ENCODE data around the gene NRAS. TPM values are rescaled to one million over a fixed set of nuclear protein-coding genes. Genes with fewer than 3 reads are reported as not detected.
A peak's percentile ranks its signal among the peaks of the same experiment; 100 is the strongest.

Gene NRAS
- polyA plus RNA-seq, 1 of the 3 experiments (the other 2 are of a cell fraction): 15.9 TPM

- POLR2A ChIA-PET: no interaction called here
- Histone ChIP-seq H2AFZ (ENCODE audit: low read depth) (no peak overlapping the region), H3K9ac (no peak overlapping the region), H3K27ac (ENCODE audit: low read depth in 2 of 2, low read length in 1 of 2) (no peak overlapping the region), H3K9me3 (no peaks in the 10 kb centered on the region), H3K9me2 (no peaks in the 10 kb centered on the region), H3K36me3 (replicated peaks in 1 of 2; ENCODE audit: control insufficient read depth in 1 of 2, insufficient read depth in 2 of 2, low read length in 1 of 2) (peaks cover 3 to 12% of the 10 kb centered on the region in 2 experiments), H3K4me3 (ENCODE audit: low read depth in 2 of 2, low read length in 1 of 2) (no peak overlapping the region), H3K4me1 (ENCODE audit: control insufficient read depth in 1 of 2, insufficient read depth in 2 of 2, low read depth in 1 of 2, low read length in 1 of 2) (no peaks in the 10 kb centered on the region), H4K20me1 (ENCODE audit: insufficient read depth) (no peaks in the 10 kb centered on the region), H3K79me2 (ENCODE audit: insufficient read depth) (no peaks in the 10 kb centered on the region), H3F3A (replicated peaks; ENCODE audit: insufficient read depth) (peaks cover 2% of the 10 kb centered on the region), H3K4me2 (no peak overlapping the region), H3K27me3 (ENCODE audit: insufficient read depth) (no peaks in the 10 kb centered on the region)
- CTCF ChIA-PET: no interaction called here
- peak; percentile 8 for DNase-seq
- TF ChIP-seq ZBTB33 (IDR thresholded peaks at IDR 0.05; ENCODE audit: borderline replicate concordance, low read depth) (no peak), CTCF (IDR thresholded peaks at IDR 0.05) (peak; percentile 33; the same call in 1 of the 2 replicates)
- WGBS (ENCODE audit: low lambda C conversion rate): 43% methylated on average over 4 of the region's 4 CpGs
Observed at GRCh38 chr1:114764689-114765088, 48.1 kb upstream of the NRAS start.

DNA sequence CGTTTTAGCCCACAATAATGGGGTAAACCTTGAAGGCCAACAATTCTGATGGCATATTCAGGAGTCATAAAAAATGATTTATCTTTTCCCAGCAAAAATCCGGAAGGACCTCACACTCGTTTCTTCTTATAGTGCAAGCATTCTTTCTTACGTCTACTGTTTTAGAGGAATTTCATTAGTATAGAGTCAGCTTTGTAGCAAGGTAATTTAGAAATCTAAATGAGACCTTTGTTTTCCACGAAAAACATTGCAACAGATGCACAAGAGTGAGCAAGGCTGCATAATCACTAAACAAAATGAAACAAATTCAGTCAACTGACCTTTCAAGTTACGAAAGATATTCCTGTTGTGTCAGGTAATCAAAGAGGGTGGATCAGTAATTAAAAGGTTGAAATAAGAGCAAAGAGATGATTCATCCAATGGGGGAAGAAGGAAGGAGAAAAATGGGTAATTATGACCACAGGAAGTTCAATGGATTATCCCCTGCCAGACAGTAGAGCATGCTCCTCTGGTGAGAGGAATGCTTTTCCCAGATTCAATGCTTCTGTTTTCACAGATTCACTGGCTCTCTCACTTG lies 41.8 kb upstream of the NRAS start:
- no peak for TF ChIP-seq TCF12 (IDR thresholded peaks at IDR 0.05)
- TF ChIP-seq ZBTB33 (IDR thresholded peaks at IDR 0.05; ENCODE audit: borderline replicate concordance, low read depth): no peak
- no peak for TF ChIP-seq CTCF (IDR thresholded peaks at IDR 0.05)
- no peak for TF ChIP-seq GATA2 (CRISPR knock-in tag; IDR thresholded peaks at IDR 0.05)
- TF ChIP-seq, protein P1, sequence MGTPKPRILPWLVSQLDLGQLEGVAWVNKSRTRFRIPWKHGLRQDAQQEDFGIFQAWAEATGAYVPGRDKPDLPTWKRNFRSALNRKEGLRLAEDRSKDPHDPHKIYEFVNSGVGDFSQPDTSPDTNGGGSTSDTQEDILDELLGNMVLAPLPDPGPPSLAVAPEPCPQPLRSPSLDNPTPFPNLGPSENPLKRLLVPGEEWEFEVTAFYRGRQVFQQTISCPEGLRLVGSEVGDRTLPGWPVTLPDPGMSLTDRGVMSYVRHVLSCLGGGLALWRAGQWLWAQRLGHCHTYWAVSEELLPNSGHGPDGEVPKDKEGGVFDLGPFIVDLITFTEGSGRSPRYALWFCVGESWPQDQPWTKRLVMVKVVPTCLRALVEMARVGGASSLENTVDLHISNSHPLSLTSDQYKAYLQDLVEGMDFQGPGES (IDR thresholded peaks at IDR 0.05; ENCODE audit: low read depth, low read length): no peak
- TF ChIP-seq, protein P2, sequence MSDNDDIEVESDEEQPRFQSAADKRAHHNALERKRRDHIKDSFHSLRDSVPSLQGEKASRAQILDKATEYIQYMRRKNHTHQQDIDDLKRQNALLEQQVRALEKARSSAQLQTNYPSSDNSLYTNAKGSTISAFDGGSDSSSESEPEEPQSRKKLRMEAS (IDR thresholded peaks at IDR 0.05; ENCODE audit: low read depth): no peak
- TF ChIP-seq POLR2AphosphoS5 (IDR thresholded peaks at IDR 0.05; ENCODE audit: low read depth, low read length): no peak
- TF ChIP-seq CHD2 (IDR thresholded peaks at IDR 0.05; ENCODE audit: low read length, partially characterized antibody): no peak
- TF ChIP-seq YY1 (IDR thresholded peaks at IDR 0.05; ENCODE audit: low read depth): no peak
- no peak for TF ChIP-seq FOXM1 (IDR thresholded peaks at IDR 0.05; ENCODE audit: low read depth)
- TF ChIP-seq SMC3 (IDR thresholded peaks at IDR 0.05; ENCODE audit: low read depth, low read length): no peak
- H3K9me2 ChIP-seq: no peaks in the 10 kb centered on the region
- WGBS (ENCODE audit: low lambda C conversion rate): 50% methylated on average over 6 of the region's 6 CpGs
- H4K20me1 ChIP-seq (ENCODE audit: insufficient read depth): peaks cover 39% of the 10 kb centered on the region
- H2AFZ ChIP-seq (ENCODE audit: low read depth): peak overlapping the region; percentile 98
- no peaks in the 10 kb centered on the region for H3K9me3 ChIP-seq
- H3K27ac ChIP-seq (ENCODE audit: low read depth in 2 of 2, low read length in 1 of 2): peak overlapping the region; percentile 94 to 99
- POLR2A ChIA-PET: interaction anchor here (0.9 to 1.3 kb wide), 2 partner anchors 9 to 42 kb away, joined by 3 to 6 read pairs; no protein-coding TSS in a partner anchor
- peak overlapping the region; percentile 85; the same call in 1 of the 2 replicates for H3K4me2 ChIP-seq
- DNase-seq: peak; percentile 6
- CTCF ChIA-PET: interaction anchor here (1.0 kb wide), 1 partner anchor 10 kb away, joined by 5 read pairs; no protein-coding TSS in a partner anchor
- H3F3A ChIP-seq (replicated peaks; ENCODE audit: insufficient read depth): no peaks in the 10 kb centered on the region
- H3K4me3 ChIP-seq (ENCODE audit: low read depth in 2 of 2, low read length in 1 of 2): peak overlapping the region; percentile 78 to 98
- H3K9ac ChIP-seq: peak overlapping the region; percentile 100
- peaks cover 11 to 27% of the 10 kb centered on the region in 2 experiments; a peak in 3 of 4 replicates for H3K4me1 ChIP-seq (ENCODE audit: control insufficient read depth in 1 of 2, insufficient read depth in 2 of 2, low read depth in 1 of 2, low read length in 1 of 2)
- no peaks in the 10 kb centered on the region for H3K27me3 ChIP-seq (ENCODE audit: insufficient read depth)
- H3K79me2 ChIP-seq (ENCODE audit: insufficient read depth): peaks cover 44% of the 10 kb centered on the region
- H3K36me3 ChIP-seq (replicated peaks in 1 of 2; ENCODE audit: control insufficient read depth in 1 of 2, insufficient read depth in 2 of 2, low read length in 1 of 2): peaks cover 9 to 16% of the 10 kb centered on the region in 2 experiments

Data from SK-N-SH (cell line).